GM12864 (cell line): ENCODE measurements around the gene ORAI2.
"Not testable (repeated sequence)": the region's sequence is repeated elsewhere in the genome, so short reads cannot be mapped to it uniquely, and the experiment has no call there.

Experiments used
- DNase-seq: peaks from one replicate; pipeline ENCODE4 v3.0.0-alpha.2; 2011; ENCODE audit warnings: low read depth
- H3K4me3 ChIP-seq: 2 replicates; pipeline ENCODE4 v1.5.1; 2011; ENCODE audit warnings: mild to moderate bottlenecking, low read depth, low read length, control low read depth
- TF ChIP-seq, protein P1 (sequence below): IDR thresholded peaks from 2 replicates; pipeline ENCODE4 v1.5.1; 2011; ENCODE audit warnings: low read depth, mild to moderate bottlenecking, moderate library complexity, low read length, control low read depth, inconsistent platforms; ENCODE audit errors: missing control alignments

The ORAI2 gene

GRCh38 chr7:102469972-102470825 is 36.8 kb downstream of the ORAI2 start:
- TF ChIP-seq, protein P1, sequence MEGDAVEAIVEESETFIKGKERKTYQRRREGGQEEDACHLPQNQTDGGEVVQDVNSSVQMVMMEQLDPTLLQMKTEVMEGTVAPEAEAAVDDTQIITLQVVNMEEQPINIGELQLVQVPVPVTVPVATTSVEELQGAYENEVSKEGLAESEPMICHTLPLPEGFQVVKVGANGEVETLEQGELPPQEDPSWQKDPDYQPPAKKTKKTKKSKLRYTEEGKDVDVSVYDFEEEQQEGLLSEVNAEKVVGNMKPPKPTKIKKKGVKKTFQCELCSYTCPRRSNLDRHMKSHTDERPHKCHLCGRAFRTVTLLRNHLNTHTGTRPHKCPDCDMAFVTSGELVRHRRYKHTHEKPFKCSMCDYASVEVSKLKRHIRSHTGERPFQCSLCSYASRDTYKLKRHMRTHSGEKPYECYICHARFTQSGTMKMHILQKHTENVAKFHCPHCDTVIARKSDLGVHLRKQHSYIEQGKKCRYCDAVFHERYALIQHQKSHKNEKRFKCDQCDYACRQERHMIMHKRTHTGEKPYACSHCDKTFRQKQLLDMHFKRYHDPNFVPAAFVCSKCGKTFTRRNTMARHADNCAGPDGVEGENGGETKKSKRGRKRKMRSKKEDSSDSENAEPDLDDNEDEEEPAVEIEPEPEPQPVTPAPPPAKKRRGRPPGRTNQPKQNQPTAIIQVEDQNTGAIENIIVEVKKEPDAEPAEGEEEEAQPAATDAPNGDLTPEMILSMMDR: no peak
- no peak overlapping the region for H3K4me3 ChIP-seq
- DNase-seq: no peak

- no peak for DNase-seq
- H3K4me3 ChIP-seq: no peak overlapping the region
- TF ChIP-seq, protein P1: no peak
Measured at GRCh38 chr7:102471791-102472125, 38.4 kb downstream of the ORAI2 start.

GRCh38 chr7:102472126-102473041 is 39.0 kb downstream of the ORAI2 start:
- DNase-seq: no peak
- TF ChIP-seq, protein P1: no peak
- no peak overlapping the region for H3K4me3 ChIP-seq

GRCh38 chr7:102473271-102473991 is 40.1 kb downstream of the ORAI2 start:
- H3K4me3 ChIP-seq: no peak overlapping the region
- DNase-seq: no peak
- TF ChIP-seq, protein P1: no peak

DNA sequence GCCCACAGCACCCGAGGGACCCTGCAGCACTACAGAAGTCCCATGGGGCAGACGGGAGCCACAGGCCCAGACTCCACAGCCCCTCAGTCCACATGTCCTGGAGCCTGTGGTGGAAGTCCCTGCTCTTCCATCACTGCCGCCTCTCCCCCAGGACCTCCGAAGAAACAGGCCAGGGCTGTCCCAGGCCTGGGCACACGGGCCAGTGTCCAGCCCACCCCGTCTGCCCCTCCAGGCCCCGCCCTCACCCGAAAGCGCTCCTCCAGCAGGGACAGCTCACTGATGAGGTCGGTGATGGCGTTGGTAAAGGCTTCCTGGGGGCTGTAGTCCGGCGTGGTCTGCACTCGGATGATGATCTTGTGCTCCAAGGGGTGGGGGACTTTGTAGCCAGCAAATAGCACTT is 40.7 kb downstream of the ORAI2 start:
- DNase-seq, H3K4me3 ChIP-seq: not testable (repeated sequence)

DNA sequence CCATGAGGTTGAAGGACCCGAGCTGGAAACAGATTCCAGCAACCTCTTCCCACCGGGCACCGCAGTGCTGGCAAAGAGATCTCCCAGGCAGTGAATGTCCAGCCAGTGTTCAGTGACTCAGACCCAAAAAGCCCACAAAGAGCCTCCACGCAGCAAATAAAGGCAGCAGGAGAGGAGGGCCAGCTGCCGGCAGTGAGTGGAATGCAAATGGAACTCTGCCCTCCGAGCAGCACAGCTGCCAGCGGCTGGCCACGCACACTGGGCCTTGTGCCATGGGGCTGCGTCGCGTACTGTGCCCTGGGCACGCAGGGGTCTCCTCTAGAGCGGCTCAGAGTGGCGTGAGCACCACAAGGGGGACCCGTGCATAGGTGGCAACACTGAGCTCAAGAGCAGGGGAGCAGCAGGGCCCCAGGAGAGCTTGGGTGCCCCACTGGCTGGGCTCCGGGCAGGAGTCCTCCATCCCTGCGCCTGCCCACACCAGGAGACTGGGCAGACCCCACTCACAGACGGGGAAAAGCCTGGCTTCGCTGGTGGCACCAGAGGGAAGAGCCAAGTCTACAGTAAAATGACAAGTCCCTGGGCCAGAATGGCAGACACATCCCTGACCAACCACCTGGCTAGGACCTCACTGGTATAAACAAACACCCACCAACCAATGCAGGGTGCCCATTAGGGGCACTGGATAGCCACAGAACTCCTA is 41.5 kb downstream of the ORAI2 start:
- H3K4me3 ChIP-seq: not testable (repeated sequence)

DNA sequence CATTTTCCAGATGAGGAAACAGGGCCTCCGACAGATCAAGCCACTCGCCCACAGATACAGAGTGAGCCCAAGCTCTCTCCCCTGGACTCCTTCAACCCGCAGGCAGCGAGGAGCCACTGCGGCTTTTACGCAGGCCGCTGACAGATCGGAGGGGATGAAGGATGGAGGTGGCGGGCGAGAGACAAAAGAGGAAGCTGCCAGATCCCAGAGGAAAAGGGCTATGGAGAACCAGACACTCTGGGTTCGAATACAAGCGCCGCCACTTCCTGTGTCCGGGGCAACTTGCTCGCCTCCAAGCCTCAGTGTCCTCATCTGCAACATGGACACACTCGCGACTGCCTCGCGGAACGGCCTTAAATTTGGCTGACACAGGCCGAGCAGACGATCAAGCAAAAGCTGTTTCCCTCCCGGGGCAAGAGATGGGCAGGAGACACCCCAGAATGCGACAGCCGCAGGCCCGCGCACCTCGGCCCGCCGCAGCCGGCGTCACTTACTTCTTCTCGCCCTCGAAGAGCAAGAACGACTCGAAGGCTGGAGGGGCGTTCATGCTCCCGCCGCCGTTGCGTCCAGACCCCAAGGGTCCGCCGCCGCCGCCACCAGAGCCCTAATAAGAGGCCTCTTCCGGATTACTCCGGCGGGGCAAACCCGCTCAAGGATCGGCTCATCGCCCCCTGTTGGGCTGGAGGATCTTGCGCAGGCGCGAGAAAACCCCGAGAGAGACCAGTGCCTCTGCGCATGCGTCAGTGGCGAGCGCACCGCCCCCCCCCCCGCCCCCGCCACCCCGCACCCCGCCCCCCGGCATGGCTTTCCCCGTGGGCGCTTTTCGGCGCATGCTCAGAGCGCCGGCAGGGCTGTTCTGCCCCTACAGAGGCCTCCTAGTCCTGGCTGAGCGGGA is 45.2 kb downstream of the ORAI2 start, which contains the start of gene POLR2J:
Gene POLR2J, minus strand, starts transcription at position 609 of the 895 bp plus-strand sequence. Its CDS starts 62 bp downstream, at position 547.
- peak within 1 kb of the TSS; percentile 41 for H3K4me3 ChIP-seq
- not testable (repeated sequence) for DNase-seq

More for the DNA sequence above, 41.5 kb downstream of the ORAI2 start:
- DNase-seq: not testable (repeated sequence)

DNA sequence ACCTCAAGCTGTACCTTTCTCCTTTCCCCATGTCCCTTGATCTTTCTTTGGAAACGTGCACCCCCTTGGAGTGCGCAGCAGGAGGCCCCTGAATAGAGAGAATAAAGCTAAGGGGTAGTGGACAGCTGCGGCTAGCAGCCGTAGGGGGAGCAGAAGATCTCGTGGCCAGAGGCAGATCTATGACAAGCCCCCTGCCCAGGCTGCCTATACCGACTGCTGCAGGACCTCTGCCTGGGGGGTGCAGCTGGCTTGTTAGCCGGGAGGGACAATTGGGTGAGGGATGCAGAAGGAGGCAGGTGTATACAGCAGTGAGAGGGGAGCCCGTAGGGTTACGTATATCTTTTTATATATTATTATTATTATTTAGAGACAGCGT is 45.8 kb downstream of the ORAI2 start:
- not testable (repeated sequence) for H3K4me3 ChIP-seq, DNase-seq
